Esophagus squamous epithelium (tissue), 5 donors: Measurements from ENCODE around the gene TMEM178B. TPM values are rescaled to one million over a fixed set of nuclear protein-coding genes. Genes with fewer than 3 reads are reported as not detected.
"Not testable (repeated sequence)": the region's sequence is repeated elsewhere in the genome, so short reads cannot be mapped to it uniquely, and the experiment has no call there.

Experiments
- DNase-seq: peaks from one replicate; lab custom pipeline; 2025; lab: John Stamatoyannopoulos, UW
- H3K27ac ChIP-seq, 4 donors: fragments of 200-600 bp; sonication (generic); one replicate each; pipeline ENCODE4 v1.5.1; 2016 to 2019; ENCODE audit warnings: mild to moderate bottlenecking in 1 of 4
- H3K27me3 ChIP-seq, 4 donors: fragments of 200-600 bp; sonication (generic); 1 replicate in 3 of 4; 2 replicates in 1 of 4; pipeline versions ENCODE4 v1.5.1 to v1.6.0; 2017 to 2021; ENCODE audit warnings: antibody characterized with exemption in 1 of 4
- H3K36me3 ChIP-seq, 3 donors: fragments of 200-600 bp; sonication (generic); one replicate each; pipeline ENCODE4 v1.5.1; 2016 to 2019
- H3K4me1 ChIP-seq, 3 donors: fragments of 200-600 bp; sonication (generic); one replicate each; pipeline ENCODE4 v1.5.1; 2017 to 2019
- H3K4me3 ChIP-seq, 4 donors: fragments of 200-600 bp; sonication (generic); 1 replicate in 3 of 4; 2 replicates in 1 of 4; pipeline ENCODE4 v1.5.1; 2016 to 2019; ENCODE audit warnings: mild to moderate bottlenecking in 2 of 4, moderate library complexity in 1 of 4
- H3K9me3 ChIP-seq, 3 donors: fragments of 200-600 bp; sonication (generic); one replicate each; pipeline ENCODE4 v1.5.1; 2016 to 2019
- CTCF ChIP-seq, 6 experiments: fragments of 450-650 bp in 4 of 6; fragments of 200-600 bp in 2 of 6; sonication (generic) in 2 of 6; IDR thresholded peaks; one replicate each; pipeline ENCODE4 v1.5.1; 2016 to 2019; ENCODE audit warnings: antibody characterized with exemption in 6 of 6, mild to moderate bottlenecking in 4 of 6, moderate library complexity in 4 of 6
- POLR2A ChIP-seq, 4 donors: fragments of 450-650 bp; IDR thresholded peaks; one replicate each; pipeline ENCODE4 v1.6.1; 2017; ENCODE audit warnings: antibody characterized with exemption in 4 of 4, mild to moderate bottlenecking in 4 of 4, moderate library complexity in 3 of 4
- WGBS, 2 donors: methylation state at CpG; one replicate each; pipeline ENCODE4 v1.1.5; 2018; 5-methylcytosine and 5-hydroxymethylcytosine counted together
- intact Hi-C: fragments of 100-400 bp; cut with DNase I; formaldehyde crosslinking; loops from one replicate; pipeline ENCODE4 v1.15.0; 2022
- total RNA-seq, 4 donors: library from RNA; depleted of rRNA; stranded (reverse); fragments of >200 nt; gene quantifications; one replicate each; pipeline ENCODE4 v1.1.0, GENCODE V29; 2016
- donor health status: DM: yes; HTN: yes; CAD: no.

TMEM178B gene
- total RNA-seq = 1 to 10 TPM in 3 of 4 donors, under 1 TPM in 1; 0.95 to 1.7 (median 1.2) TPM

GRCh38 chr7:141073641-141074161, at the start of gene TMEM178B:
TMEM178B (plus strand) TSS chr7:141074064.
- no peaks in the 10 kb centered on the region for H3K9me3 ChIP-seq
- H3K27me3 ChIP-seq = peaks cover 0 to 68% (median 0%) of the 10 kb centered on the region in 4 donors
- 0 to 4% methylated on average over 2 to 7 of the region's 47 CpGs for WGBS, 2 donors
- H3K27ac ChIP-seq = peak within 1 kb of the TSS in 3 of 4 donors; percentile 57 to 71 (median 60)
- TF ChIP-seq CTCF (IDR thresholded peaks at IDR 0.05) (no peak), POLR2A (IDR thresholded peaks at IDR 0.05) (no peak)
- H3K36me3 ChIP-seq = no peaks in the 10 kb centered on the region
- H3K4me3 ChIP-seq = peak within 1 kb of the TSS; percentile 47 to 73 (median 56)
- H3K4me1 ChIP-seq = peaks cover 19 to 45% (median 24%) of the 10 kb centered on the region in 3 donors
- DNase-seq = no peak
- intact Hi-C loops = loop anchor here (10.0 kb wide), 1 partner anchor 461 kb away; no protein-coding TSS in a partner anchor

GRCh38 chr7:141024668-141025067, 49.2 kb upstream of the TMEM178B start:
- Histone ChIP-seq H3K4me3 (no peak overlapping the region), H3K27me3 (peaks cover 0 to 10% (median 0%) of the 10 kb centered on the region in 4 donors), H3K27ac (no peak overlapping the region), H3K9me3 (peaks cover 0 to 20% (median 5%) of the 10 kb centered on the region in 3 donors), H3K36me3 (no peaks in the 10 kb centered on the region), H3K4me1 (no peaks in the 10 kb centered on the region)
- WGBS, 2 donors = 80 to 95% methylated on average over 1 of the region's 1 CpG
- intact Hi-C loops = no loop called here
- DNase-seq = no peak
- TF ChIP-seq CTCF (IDR thresholded peaks at IDR 0.05) (no peak), POLR2A (IDR thresholded peaks at IDR 0.05) (no peak)

- Histone ChIP-seq H3K9me3 (peaks cover 0 to 20% (median 5%) of the 10 kb centered on the region in 3 donors), H3K4me3 (no peak overlapping the region), H3K27me3 (peaks cover 0 to 3% (median 0%) of the 10 kb centered on the region in 4 donors), H3K27ac (no peak overlapping the region), H3K4me1 (no peaks in the 10 kb centered on the region), H3K36me3 (no peaks in the 10 kb centered on the region)
- TF ChIP-seq POLR2A (IDR thresholded peaks at IDR 0.05) = no peak
- TF ChIP-seq CTCF (IDR thresholded peaks at IDR 0.05) = no peak
- intact Hi-C loops = no loop called here
- WGBS, 2 donors = 48 to 71% methylated on average over 2 to 3 of the region's 3 CpGs
- no peak for DNase-seq
Observed at GRCh38 chr7:141027043-141027442, 46.8 kb upstream of the TMEM178B start.

GRCh38 chr7:141028767-141029166, 45.1 kb upstream of the TMEM178B start:
- Histone ChIP-seq H3K36me3 (no peaks in the 10 kb centered on the region), H3K4me3 (no peak overlapping the region), H3K4me1 (no peaks in the 10 kb centered on the region), H3K27me3 (peaks cover 0 to 10% (median 0%) of the 10 kb centered on the region in 4 donors), H3K9me3 (peaks cover 0 to 20% (median 5%) of the 10 kb centered on the region in 3 donors), H3K27ac (no peak overlapping the region)
- TF ChIP-seq CTCF (IDR thresholded peaks at IDR 0.05) = no peak
- no peak for TF ChIP-seq POLR2A (IDR thresholded peaks at IDR 0.05)
- no peak for DNase-seq
- intact Hi-C loops = no loop called here
- WGBS, 2 donors = 73 to 74% methylated on average over 3 of the region's 3 CpGs

- H3K27ac ChIP-seq, H3K4me1 ChIP-seq, H3K36me3 ChIP-seq, H3K4me3 ChIP-seq, H3K9me3 ChIP-seq, DNase-seq, H3K27me3 ChIP-seq, intact Hi-C loops: not testable (repeated sequence)
- WGBS, 2 donors = 84 to 89% methylated on average over 12 to 19 of the region's 33 CpGs
Observed at GRCh38 chr7:141032539-141033323, 41.1 kb upstream of the TMEM178B start.

GRCh38 chr7:141038100-141038499, 35.8 kb upstream of the TMEM178B start:
- H3K4me1 ChIP-seq, H3K4me3 ChIP-seq, H3K27me3 ChIP-seq, H3K27ac ChIP-seq, H3K36me3 ChIP-seq, intact Hi-C loops, DNase-seq, H3K9me3 ChIP-seq: not testable (repeated sequence)
- 100% methylated on average over 1 of the region's 3 CpGs; no CpG with 5 or more reads in 1 of the 2 donors for WGBS, 2 donors
